IPS-20b (cell line): Measurements from ENCODE around the gene ETFRF1.

Source experiments
- H3K27ac ChIP-seq: one replicate; pipeline ENCODE4 v1.5.1; 2013; ENCODE audit warnings: low read length
- H3K27me3 ChIP-seq: 2 replicates; pipeline ENCODE4 v1.6.1; 2013; ENCODE audit warnings: mild to moderate bottlenecking, low read length, inconsistent platforms; ENCODE audit not compliant: insufficient read depth
- H3K36me3 ChIP-seq: 2 replicates; pipeline ENCODE4 v1.6.1; 2013; ENCODE audit warnings: low read depth, mild to moderate bottlenecking, inconsistent platforms, low read length, moderate library complexity; ENCODE audit not compliant: insufficient read depth
- H3K4me1 ChIP-seq: 2 replicates; pipeline ENCODE4 v1.6.1; 2013; ENCODE audit warnings: mild to moderate bottlenecking, control low read depth, inconsistent platforms, low read length, moderate library complexity; ENCODE audit not compliant: insufficient read depth
- H3K4me3 ChIP-seq: 2 replicates; pipeline ENCODE4 v1.5.1; 2013; ENCODE audit warnings: mild to moderate bottlenecking, low read length, inconsistent platforms
- H3K9ac ChIP-seq: 2 replicates; pipeline ENCODE4 v1.6.1; 2013; ENCODE audit warnings: low read depth, mild to moderate bottlenecking, inconsistent platforms, low read length, moderate library complexity
- H3K9me3 ChIP-seq: 2 replicates; pipeline ENCODE4 v1.6.1; 2013; ENCODE audit warnings: mild to moderate bottlenecking, low read depth, low read length, inconsistent platforms; ENCODE audit not compliant: insufficient read depth

ETFRF1 gene, protein sequence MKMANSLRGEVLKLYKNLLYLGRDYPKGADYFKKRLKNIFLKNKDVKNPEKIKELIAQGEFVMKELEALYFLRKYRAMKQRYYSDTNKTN

DNA sequence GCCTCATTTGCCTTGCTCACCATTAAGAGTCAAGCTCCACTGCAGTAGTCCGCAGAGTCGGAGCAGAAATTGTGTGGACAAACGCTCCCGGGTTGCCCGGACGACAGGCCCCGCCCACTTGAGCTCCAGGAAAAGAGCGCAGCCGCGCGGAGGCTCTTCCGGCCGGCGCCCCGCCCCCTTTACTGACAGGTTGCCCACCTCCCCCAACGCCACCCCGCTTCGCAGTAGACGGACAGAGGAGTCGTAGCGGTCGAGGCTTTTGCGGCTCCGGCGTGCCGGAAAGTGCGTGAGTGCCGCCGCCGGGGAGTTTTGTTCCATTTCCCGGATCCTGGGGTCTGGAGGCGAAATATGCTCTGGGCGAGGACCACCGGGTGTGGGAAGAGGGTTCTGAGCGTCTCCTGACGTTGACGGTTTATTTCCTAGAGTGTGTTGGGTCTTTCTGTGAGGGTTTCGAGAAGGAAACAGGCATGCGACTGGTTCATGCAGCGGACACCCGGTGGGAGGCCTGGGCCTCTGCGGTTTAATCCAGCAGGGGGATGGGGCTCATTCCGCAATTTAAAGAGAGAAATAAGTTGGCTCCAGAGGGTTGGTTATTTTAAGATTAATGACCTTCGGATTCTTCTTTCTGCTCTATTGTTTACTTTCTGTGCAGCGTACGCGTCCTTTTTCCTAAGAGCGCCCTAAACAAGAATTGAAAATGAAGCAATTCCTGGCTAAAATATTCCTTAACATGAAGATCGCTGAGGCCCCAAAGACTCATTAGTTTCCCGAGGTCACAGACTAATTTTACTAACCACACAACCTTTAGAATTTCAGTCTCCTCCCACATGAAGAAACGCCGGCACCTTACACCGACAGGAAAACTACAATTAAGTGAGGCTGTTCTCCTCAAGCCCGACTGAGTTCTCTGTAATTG is at the start of gene ETFRF1, which contains the start of gene DNAI7:
ETFRF1 (plus strand) TSS at position 182 of the 916 bp plus-strand sequence. CDS start 8,720 bp downstream, outside the sequence.
DNAI7 (minus strand) TSS at position 105 of the 916 bp plus-strand sequence; CDS start at position 23, 82 bp downstream.
- Histone ChIP-seq H3K4me3 (peak within 1 kb of the TSS; percentile 80), H3K9ac (peak within 1 kb of the TSS; percentile 91), H3K27me3 (no peaks in the 10 kb centered on the region), H3K27ac (peak within 1 kb of the TSS; percentile 34), H3K36me3 (no peaks in the 10 kb centered on the region), H3K9me3 (no peaks in the 10 kb centered on the region), H3K4me1 (peaks cover 5% of the 10 kb centered on the region; the same call in 1 of the 2 replicates)

DNA sequence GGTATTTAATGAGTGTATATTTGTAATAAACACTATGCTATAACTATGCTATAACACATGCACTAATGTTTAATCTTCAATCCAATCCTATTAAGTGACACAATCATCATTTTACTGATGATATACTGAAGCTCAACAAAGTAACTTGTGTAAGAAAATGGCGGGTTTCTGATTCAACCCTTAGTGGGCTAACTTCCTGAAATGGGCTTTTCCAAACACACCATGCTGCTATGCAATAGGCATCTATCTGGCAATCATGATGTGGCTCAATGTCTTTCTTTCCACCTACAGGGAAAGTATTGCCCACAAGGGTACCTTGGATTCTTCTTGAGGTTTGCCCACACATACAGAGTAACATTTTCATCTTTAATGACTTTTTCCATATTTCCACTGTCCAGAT is 48.4 kb upstream of the ETFRF1 start:
- no peak overlapping the region for H3K9ac ChIP-seq
- H3K4me1 ChIP-seq = peaks cover 4% of the 10 kb centered on the region
- no peak overlapping the region for H3K4me3 ChIP-seq
- H3K9me3 ChIP-seq = no peaks in the 10 kb centered on the region
- H3K36me3 ChIP-seq = no peaks in the 10 kb centered on the region
- no peak overlapping the region for H3K27ac ChIP-seq
- H3K27me3 ChIP-seq = no peaks in the 10 kb centered on the region

- Histone ChIP-seq H3K9ac (no peak overlapping the region), H3K4me1 (peaks cover 8% of the 10 kb centered on the region), H3K27me3 (no peaks in the 10 kb centered on the region), H3K27ac (no peak overlapping the region), H3K9me3 (no peaks in the 10 kb centered on the region), H3K4me3 (no peak overlapping the region), H3K36me3 (no peaks in the 10 kb centered on the region)
Observed at GRCh38 chr12:25151476-25151875, 43.6 kb upstream of the ETFRF1 start.

- H3K27ac ChIP-seq = no peak overlapping the region
- no peak overlapping the region for H3K9ac ChIP-seq
- no peaks in the 10 kb centered on the region for H3K36me3 ChIP-seq
- peaks cover 8% of the 10 kb centered on the region for H3K4me1 ChIP-seq
- no peaks in the 10 kb centered on the region for H3K27me3 ChIP-seq
- no peak overlapping the region for H3K4me3 ChIP-seq
- H3K9me3 ChIP-seq = no peaks in the 10 kb centered on the region
Observed at GRCh38 chr12:25152055-25152454, 43.0 kb upstream of the ETFRF1 start.

DNA sequence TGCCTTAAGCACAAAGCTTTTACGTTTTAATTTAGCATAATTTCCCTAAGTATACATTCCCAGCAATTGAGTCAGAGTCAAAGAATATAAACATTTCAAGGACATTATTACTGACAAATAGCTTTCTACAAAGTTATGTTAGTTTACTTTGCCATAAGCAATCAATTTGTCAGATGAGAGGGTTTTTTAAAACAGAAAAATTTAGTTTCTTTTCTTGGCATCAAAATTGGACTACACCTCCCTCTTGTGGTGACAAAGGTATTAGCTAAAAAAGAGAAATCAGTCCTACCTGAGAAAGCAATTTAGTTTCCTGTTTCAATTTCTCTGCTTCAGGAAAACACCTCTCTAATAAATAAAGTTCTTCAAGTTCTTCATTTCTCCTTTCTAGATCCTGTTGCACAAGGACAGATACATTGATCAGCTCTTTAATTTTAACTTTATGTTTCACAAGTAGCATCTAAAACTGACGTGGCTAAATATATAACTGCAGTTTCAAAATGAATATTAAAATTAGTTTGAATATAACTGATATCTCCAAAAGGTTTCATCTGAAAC is 39.9 kb upstream of the ETFRF1 start:
- Histone ChIP-seq H3K27me3 (no peaks in the 10 kb centered on the region), H3K4me1 (peaks cover 8% of the 10 kb centered on the region), H3K9me3 (no peaks in the 10 kb centered on the region), H3K4me3 (no peak overlapping the region), H3K27ac (no peak overlapping the region), H3K36me3 (no peaks in the 10 kb centered on the region), H3K9ac (no peak overlapping the region)

GRCh38 chr12:25156061-25156460 is 39.0 kb upstream of the ETFRF1 start:
- Histone ChIP-seq H3K27me3 (no peaks in the 10 kb centered on the region), H3K4me3 (no peak overlapping the region), H3K9ac (no peak overlapping the region), H3K36me3 (no peaks in the 10 kb centered on the region), H3K27ac (no peak overlapping the region), H3K9me3 (no peaks in the 10 kb centered on the region), H3K4me1 (peaks cover 8% of the 10 kb centered on the region)

GRCh38 chr12:25162866-25163265 is 32.2 kb upstream of the ETFRF1 start:
- no peaks in the 10 kb centered on the region for H3K4me1 ChIP-seq
- no peaks in the 10 kb centered on the region for H3K27me3 ChIP-seq
- H3K9ac ChIP-seq = no peak overlapping the region
- H3K4me3 ChIP-seq = no peak overlapping the region
- H3K36me3 ChIP-seq = no peaks in the 10 kb centered on the region
- no peaks in the 10 kb centered on the region for H3K9me3 ChIP-seq
- no peak overlapping the region for H3K27ac ChIP-seq

- no peak overlapping the region for H3K4me3 ChIP-seq
- no peaks in the 10 kb centered on the region for H3K9me3 ChIP-seq
- H3K27me3 ChIP-seq = no peaks in the 10 kb centered on the region
- H3K36me3 ChIP-seq = no peaks in the 10 kb centered on the region
- H3K27ac ChIP-seq = no peak overlapping the region
- H3K9ac ChIP-seq = no peak overlapping the region
- H3K4me1 ChIP-seq = no peaks in the 10 kb centered on the region
Observed at GRCh38 chr12:25182765-25183164, 12.3 kb upstream of the ETFRF1 start.

GRCh38 chr12:25184132-25184531 is 10.9 kb upstream of the ETFRF1 start:
- Histone ChIP-seq H3K9me3 (no peaks in the 10 kb centered on the region), H3K4me1 (no peaks in the 10 kb centered on the region), H3K27ac (no peak overlapping the region), H3K36me3 (no peaks in the 10 kb centered on the region), H3K9ac (no peak overlapping the region), H3K27me3 (no peaks in the 10 kb centered on the region), H3K4me3 (no peak overlapping the region)

- Histone ChIP-seq H3K4me3 (no peak overlapping the region), H3K9ac (no peak overlapping the region), H3K4me1 (no peaks in the 10 kb centered on the region), H3K9me3 (no peaks in the 10 kb centered on the region), H3K36me3 (no peaks in the 10 kb centered on the region), H3K27ac (no peak overlapping the region), H3K27me3 (no peaks in the 10 kb centered on the region)
Observed at GRCh38 chr12:25186038-25186787, 8.8 kb upstream of the ETFRF1 start.

DNA sequence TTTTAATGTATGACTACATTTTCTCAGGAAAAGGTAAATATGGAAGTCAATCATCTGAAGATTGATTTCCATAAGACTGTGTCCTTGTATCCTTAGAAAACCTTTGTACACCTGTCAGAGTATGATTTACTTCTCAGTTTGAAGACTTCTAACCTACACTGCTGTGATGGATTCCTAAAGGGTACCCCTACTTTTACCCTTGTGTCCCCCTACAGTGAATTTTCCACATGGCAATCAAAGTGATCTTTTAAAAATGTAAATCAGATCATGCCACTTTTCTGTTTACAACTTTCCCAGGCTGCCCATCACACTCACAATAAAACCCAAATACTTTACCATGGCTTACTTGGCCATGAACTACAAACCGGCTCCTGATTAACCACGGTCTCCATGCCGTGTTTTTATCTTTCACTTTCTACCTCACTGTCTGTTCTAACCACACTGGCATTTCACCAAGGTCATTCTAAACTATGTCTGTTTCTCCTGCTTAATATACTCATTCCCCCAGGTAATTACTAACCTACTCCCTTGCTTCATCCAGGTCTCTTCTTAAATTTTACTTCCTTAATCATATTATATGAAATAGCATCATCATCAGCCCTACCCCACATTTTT is 8.1 kb upstream of the ETFRF1 start:
- H3K27me3 ChIP-seq = no peaks in the 10 kb centered on the region
- H3K27ac ChIP-seq = no peak overlapping the region
- no peaks in the 10 kb centered on the region for H3K36me3 ChIP-seq
- H3K9me3 ChIP-seq = no peaks in the 10 kb centered on the region
- no peak overlapping the region for H3K9ac ChIP-seq
- H3K4me3 ChIP-seq = no peak overlapping the region
- no peaks in the 10 kb centered on the region for H3K4me1 ChIP-seq
